Stomach (tissue), 4 donors: Measurements from ENCODE around the gene TPCN2.

ENCODE experiments used
- POLR2A ChIP-seq, 4 donors: fragments of 450-650 bp; IDR thresholded peaks; one replicate each; pipeline ENCODE4 v1.6.1; 2016; ENCODE audit warnings: antibody characterized with exemption in 4 of 4, control low read depth in 2 of 4, mild to moderate bottlenecking in 1 of 4, moderate library complexity in 1 of 4
- POLR2AphosphoS5 ChIP-seq, 3 donors: sonication (generic); formaldehyde crosslinking; IDR thresholded peaks; one replicate each; pipeline ENCODE4 v1.6.1; 2016; ENCODE audit warnings: antibody characterized with exemption in 3 of 3
- TF ChIP-seq, protein P1 (sequence below), 7 experiments: fragments of 450-650 bp in 4 of 7; fragments of 200-600 bp in 3 of 7; sonication (generic) in 3 of 7; IDR thresholded peaks; one replicate each; pipeline ENCODE4 v1.5.1; 2016 to 2019; ENCODE audit warnings: antibody characterized with exemption in 7 of 7, control low read depth in 2 of 7, mild to moderate bottlenecking in 1 of 7

DNA sequence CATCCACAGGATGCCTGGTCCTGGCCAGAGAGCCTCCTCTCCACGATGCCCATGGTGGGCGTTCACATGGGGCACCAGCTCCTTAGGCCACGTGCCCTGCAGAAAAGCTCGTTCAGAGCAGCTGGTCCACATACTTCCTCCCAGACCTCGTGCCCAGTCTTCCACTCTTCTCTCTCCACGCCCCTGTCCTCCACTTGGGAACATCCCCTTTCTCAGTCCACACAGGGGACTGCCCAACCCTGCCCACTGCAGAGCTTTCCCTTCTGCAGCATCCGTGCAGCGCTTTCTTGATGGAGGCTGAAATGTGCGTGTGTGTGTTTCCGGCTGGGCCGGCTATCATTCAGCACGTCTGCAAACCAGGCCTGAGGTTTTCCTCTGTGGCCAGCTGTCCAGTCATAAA lies 11.3 kb downstream of the TPCN2 start:
- TF ChIP-seq POLR2AphosphoS5 (IDR thresholded peaks at IDR 0.05) (no peak), POLR2A (IDR thresholded peaks at IDR 0.05) (no peak)
- TF ChIP-seq, protein P1, sequence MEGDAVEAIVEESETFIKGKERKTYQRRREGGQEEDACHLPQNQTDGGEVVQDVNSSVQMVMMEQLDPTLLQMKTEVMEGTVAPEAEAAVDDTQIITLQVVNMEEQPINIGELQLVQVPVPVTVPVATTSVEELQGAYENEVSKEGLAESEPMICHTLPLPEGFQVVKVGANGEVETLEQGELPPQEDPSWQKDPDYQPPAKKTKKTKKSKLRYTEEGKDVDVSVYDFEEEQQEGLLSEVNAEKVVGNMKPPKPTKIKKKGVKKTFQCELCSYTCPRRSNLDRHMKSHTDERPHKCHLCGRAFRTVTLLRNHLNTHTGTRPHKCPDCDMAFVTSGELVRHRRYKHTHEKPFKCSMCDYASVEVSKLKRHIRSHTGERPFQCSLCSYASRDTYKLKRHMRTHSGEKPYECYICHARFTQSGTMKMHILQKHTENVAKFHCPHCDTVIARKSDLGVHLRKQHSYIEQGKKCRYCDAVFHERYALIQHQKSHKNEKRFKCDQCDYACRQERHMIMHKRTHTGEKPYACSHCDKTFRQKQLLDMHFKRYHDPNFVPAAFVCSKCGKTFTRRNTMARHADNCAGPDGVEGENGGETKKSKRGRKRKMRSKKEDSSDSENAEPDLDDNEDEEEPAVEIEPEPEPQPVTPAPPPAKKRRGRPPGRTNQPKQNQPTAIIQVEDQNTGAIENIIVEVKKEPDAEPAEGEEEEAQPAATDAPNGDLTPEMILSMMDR (IDR thresholded peaks at IDR 0.05): no peak
